Measurements from ENCODE around the gene NT5DC3.

DNA sequence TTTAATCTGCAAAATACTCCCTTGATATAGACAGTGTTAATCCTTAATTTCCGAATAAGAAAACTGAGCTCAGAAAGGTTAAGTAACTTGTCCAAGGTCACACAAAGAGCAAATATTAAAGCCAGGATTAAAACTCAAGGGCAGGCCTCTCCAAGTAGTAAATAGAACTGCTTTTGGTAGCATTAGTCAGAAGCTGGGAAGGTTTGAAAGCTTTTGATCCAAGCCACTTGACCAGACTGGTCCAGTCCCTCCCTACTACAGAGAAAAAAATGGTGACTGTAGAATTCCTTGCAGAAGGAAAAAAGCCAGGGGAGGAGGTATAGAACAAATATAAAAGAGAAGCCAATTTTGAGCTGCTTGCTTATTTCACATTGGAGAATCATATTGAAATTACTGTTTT lies 111.5 kb downstream of the NT5DC3 start:
- TF ChIP-seq, protein P1, sequence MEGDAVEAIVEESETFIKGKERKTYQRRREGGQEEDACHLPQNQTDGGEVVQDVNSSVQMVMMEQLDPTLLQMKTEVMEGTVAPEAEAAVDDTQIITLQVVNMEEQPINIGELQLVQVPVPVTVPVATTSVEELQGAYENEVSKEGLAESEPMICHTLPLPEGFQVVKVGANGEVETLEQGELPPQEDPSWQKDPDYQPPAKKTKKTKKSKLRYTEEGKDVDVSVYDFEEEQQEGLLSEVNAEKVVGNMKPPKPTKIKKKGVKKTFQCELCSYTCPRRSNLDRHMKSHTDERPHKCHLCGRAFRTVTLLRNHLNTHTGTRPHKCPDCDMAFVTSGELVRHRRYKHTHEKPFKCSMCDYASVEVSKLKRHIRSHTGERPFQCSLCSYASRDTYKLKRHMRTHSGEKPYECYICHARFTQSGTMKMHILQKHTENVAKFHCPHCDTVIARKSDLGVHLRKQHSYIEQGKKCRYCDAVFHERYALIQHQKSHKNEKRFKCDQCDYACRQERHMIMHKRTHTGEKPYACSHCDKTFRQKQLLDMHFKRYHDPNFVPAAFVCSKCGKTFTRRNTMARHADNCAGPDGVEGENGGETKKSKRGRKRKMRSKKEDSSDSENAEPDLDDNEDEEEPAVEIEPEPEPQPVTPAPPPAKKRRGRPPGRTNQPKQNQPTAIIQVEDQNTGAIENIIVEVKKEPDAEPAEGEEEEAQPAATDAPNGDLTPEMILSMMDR (conservative IDR thresholded peaks at IDR 0.05; ENCODE audit: low read length) = no peak
- no peak for TF ChIP-seq EZH2phosphoT487 (IDR thresholded peaks at IDR 0.05; ENCODE audit: borderline replicate concordance, low read depth, low read length)

All from OCI-LY7 (cell line).